LoVo (cell line): ENCODE data around the gene MRPS27.
A peak's percentile ranks its signal among the peaks of the same experiment; 100 is the strongest.

Experiments
- DNase-seq: peaks from one replicate; pipeline ENCODE4 v3.0.0-alpha.2; 2016; ENCODE audit warnings: low spot score

Gene MRPS27

DNA sequence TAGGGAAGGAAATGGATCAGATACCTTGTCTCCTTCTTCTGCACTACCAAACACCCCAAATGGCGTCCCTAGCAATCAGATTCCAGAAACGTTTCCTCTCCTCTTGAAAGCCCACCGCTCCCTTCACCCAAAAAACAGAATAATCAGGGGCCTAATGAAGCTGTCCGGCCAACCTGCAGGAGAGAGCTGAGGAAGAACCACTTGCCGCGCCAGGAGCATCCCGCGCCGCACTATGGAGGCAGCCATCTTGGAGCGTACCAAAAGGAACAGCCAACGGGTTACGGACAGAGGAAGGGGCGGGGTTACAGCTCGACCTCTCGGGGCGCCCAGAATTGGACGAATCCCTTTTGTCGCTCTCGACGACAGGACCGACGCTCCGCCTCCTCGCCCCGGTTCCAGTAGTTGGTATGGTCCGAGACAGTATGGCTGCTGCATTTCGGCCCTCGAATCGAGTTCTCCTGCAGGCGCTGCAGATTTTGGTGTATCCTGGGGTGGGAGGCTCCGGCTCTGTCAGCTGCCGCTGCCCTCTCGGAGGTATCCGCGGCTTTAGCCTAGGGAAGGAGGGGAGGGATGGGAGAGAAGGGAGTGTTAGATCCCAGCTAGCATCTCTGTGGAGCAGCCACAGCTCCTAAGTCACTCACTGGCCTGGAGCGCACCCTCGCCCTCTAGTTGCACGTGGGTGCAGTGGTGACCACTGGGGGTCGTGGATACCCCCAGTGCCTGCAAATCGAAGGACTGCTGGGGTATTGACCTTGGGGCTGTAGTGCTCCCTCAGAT lies at the start of gene MRPS27, which contains the start of gene PTCD2:
Gene MRPS27, minus strand, starts transcription at position 265 of the 777 bp plus-strand sequence. Its CDS starts 19 bp downstream, at position 246.
Gene PTCD2, plus strand, starts transcription at position 398 of the 777 bp plus-strand sequence. Its CDS starts 10 bp downstream, at position 408.
- peak; percentile 100 for DNase-seq

DNA sequence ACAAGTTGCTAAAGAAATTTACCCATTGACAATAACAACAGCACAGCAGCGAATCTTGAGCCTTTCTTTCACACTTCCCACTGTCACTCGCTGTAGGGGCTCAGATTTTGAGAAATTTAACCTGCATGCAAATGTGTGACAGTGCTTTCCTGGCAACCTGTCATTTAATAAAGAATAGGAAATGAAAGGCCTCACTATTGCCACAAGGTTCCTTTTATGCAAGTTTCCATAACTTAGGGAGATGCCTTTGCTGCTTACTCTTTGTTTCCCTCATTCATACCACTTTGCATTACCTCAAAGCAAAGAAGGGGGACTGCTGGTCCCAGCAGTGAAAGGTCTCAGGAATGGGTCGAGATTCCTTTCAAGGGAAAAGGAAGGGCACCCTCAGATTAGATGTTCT lies 49.7 kb upstream of the MRPS27 start:
- no peak for DNase-seq

DNA sequence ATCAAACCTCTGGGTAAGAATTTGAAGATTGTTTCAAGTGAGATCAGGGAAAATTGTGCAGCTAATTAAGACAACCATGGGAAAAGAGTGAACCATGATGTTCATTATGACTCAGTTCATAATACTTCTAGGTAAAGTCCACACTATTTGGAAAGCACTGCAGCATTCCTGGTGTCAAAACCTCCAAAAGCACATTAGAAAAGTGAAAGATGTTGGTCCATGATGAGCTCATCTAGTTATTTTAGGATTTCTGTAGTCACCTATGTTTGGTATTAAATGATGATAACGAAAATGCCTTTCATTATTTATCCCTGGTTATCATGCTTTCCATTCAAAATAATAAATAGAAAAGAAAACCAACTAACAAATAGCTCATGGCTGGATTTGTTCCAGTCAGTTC lies 49.3 kb upstream of the MRPS27 start:
- DNase-seq: no peak

DNA sequence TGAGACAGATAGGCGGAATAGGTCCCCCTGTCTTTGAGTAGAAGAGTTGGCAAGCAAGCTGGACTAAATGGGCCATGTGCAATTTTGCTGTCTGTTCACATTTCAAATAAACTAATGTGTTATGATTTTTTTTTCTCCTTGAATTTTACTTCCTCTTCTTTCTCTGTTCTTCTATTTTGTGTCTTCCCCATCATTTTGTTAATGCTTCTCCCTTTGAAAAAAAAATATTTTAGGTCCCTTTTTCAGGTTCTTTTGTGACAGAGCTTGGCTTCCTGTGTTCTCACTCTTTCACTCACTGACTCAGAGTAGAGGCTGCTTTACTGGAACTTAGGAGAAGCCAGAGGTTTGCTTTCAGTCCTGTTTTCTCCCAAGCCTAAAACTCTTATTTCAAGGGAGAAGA lies 48.2 kb upstream of the MRPS27 start:
- no peak for DNase-seq

DNA sequence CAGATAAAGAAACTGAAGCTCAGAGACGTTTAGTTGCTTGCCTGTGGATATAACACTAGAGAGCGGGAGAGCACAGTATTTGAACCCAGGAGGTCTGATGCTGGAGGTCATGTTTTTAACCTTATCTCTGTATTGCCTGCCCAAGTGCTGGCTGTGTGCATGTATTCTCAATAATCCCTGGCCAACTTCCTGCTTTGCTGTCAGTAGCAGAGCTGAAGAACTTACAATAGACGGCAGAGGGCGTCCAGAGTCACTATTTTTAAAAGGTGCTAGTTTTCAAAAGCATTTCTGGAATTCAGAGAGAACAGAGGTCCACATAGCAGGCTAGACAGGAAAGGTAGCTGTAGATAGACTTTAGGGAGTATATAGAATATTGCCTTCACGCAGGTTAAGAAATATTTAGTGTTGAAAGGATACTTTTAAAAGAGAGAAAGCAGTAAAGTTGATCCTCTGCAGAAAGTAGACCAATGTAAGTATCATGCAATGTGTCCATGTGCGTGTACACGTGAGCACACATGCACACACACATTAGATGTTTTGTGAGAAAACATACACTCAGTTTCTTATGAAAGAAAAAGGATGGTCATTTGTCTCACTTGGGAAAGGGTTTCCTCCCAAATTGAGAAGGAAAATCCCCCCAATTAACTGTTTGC lies 46.4 kb upstream of the MRPS27 start:
- peak; percentile 79 for DNase-seq

DNA sequence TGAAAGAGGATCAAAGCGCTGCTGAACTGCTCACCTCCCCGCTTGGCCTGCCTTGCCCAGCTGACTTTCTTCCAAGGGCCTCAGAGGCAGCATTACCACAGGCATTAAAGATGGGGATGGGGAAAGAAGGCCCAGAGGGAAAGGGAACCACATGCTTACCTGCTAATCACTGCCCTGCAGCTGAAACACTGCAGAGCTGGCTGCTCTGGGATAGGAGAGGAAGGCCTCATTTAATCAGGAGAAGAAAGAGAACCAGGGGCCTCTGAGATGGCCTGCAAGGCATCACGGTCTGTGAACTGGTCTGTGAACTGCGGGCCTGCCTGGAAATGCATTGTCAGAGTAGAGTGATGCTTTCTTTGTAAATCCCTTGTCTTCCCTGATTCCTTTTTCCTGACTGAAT lies 44.9 kb upstream of the MRPS27 start:
- DNase-seq: no peak

DNA sequence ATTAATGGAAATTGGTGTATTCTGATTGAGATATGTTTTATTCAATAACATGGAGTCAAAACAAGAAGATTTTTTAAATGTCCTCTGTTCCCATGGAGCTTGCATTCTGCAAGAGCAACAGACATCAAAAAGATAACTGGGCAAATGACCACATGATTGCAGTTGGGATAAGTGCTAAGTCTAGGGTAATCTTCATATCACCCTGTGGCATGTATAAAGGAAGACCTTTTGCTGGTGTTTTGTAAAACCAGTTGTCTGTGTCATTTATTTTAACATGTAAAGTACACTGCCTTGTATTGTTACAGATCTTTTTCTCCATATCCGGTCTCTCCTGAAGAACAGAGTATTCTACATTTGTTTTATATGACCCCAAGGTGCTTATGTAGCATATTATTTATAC lies 44.1 kb upstream of the MRPS27 start:
- no peak for DNase-seq

DNA sequence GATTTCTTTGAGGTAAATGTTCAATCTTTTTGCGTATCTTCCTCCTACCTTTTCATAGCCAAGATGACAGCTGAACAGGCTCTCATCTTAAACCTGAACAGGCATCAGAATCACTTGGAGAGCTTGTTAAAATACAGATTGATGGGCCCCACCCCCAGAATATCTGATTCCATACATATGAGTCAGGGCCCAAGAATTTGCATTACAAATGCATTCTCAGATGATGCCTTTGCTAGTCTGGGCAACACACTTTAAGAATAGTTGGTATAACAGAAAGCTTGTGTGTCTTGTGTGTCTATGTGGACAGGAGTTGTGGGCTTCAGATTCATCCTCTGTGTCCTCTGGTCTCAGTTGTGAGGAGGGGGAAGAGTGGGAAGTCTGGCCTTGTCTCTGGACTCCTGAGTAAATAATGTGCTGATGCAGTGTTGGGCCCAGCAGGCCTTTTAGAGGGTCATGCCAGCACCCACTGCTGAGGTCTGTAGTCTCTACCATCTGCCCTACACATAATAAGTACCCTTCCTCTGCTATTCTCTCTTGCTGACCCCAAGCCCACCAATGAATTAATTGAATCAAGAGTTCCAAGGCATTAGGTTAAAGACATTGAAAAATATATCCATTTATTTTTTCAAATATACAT lies 43.2 kb upstream of the MRPS27 start:
- peak; percentile 70 for DNase-seq

DNA sequence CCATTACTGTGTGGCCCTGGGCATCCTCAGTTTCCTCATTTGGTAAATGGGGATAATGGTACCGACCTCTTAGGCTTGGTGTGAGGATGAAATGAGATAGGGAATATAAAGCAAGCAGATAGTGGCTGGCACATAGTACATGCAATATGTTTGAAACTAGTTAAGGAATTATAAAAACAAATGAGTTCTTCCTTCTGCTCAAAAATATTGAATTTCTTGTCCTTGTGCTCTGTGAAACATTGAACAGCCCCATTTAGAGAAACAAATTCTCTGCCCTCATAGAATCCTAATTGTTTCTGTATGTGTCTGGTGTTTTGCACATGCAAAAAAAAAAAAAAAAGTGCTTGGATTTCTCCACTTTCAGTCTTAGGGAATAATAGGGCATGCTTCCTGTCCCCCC lies 39.8 kb upstream of the MRPS27 start:
- DNase-seq: no peak

DNA sequence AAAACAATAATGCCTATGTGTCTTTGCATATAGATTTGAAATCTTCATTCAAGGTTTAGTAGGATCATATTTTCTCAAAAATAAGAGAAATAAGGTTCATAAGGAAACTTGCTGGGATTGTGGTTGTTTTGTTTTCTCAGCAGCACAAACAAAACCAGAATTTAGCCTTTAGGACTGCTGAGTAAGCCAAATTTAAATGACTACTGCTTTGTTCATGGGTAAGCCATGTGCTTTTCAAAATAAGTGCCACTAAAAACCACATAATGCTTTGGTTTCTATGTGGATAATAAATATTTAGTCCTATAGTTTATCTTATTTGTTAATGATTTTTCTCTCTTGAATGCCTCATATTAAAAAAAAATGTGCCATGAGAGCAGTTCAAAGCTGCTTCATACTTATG lies 38.9 kb upstream of the MRPS27 start:
- DNase-seq: no peak

DNA sequence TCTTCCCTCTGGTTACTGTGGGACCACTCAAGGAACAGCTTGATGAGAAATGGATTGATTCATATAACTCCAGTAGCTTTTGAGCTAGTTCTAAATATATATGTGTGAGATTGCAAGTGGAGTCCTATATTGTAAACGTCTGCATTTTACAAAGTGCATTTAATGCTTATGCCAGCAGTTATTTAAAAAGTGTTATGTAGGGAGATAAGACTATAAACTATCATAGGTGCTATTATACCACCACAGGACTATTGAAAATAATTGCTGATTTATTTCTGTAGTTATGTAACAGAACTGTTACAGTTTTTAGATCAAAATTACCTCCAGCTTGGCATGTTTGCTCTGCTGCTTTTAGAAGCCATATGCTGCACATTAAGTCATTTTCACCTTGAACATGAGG lies 36.3 kb upstream of the MRPS27 start:
- no peak for DNase-seq

DNA sequence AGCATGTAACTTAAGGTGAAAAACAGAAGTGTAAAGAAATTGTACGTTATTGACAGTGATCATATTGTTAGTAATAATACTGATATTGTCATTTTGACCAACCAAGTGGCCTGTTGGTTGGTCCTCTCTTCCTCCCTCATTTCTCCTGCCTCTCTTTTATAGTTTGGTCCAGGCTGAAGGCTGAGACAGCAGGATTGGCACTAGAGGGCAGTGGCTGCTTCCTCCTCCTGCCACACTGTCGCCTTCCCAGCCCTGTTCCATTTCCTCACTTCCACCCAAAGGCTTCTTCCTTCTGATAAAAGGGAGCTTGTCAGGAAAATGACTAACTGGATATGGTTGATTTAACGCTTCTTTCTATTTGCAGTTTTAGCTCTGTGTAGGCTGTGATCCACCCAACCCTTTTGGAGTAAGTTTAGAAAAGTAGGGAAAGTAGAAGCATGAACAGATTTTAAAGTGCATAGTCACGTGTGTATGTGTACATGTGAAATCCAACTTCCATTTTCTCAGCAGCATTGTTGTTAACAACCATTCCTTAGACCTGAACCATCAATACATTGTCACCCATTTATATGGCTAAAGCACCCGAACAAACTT lies 35.8 kb upstream of the MRPS27 start:
- no peak for DNase-seq

DNA sequence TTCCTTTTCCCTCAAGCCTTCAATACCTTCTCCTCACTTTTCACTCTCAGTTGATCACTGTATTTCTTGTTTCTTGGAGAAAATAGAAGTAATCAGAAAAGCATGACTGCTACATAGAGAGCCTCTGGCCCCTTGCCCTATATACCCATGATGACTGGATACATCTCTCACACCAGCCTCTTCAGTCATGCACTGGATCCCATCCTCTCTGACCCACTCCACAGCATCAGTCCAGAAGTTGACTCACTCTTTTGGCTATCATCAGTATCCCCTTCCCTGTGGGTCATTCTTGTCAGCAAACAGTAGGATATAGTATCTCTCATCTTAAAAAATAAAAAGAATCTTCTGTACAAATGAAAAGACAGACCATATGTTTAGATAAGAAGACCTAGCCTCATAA lies 33.0 kb upstream of the MRPS27 start:
- DNase-seq: no peak

DNA sequence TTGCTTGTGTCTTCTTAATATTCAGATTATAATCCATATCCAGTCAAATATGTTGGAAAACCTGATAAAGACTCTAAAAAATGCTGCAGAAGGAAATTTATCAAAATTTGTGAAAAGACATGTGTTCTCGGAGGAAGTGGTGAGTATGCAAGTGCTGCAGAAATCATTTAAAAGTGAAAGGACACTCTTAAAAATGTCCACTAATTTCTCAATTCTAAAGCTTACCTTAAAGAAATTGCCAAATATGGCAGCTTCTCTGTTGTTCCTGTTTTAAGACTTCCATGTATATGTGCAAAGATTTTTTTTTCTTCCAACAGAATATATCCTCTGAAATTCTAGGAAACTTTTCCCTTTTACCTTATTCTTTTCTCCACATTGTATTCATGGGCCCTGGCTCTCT lies 32.6 kb upstream of the MRPS27 start:
- no peak for DNase-seq

DNA sequence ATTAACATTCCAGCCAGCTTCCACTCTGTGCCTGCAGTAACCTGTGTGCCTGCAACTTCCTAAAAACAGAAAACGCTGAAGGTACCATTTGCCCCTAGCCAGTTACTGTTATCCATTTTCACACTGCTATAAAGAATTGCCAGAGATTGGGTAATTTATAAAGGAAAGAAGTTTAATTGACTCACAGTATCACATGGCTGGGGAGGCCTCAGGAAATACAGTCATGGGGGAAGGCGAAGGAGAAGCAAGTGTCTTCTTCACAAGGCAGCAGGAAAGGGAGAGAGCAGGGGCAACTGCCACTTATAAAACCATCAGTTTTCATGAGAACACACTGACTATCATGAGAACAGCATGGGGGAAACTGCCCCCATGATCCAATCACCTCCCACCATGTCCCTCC lies 31.3 kb upstream of the MRPS27 start:
- DNase-seq: no peak

DNA sequence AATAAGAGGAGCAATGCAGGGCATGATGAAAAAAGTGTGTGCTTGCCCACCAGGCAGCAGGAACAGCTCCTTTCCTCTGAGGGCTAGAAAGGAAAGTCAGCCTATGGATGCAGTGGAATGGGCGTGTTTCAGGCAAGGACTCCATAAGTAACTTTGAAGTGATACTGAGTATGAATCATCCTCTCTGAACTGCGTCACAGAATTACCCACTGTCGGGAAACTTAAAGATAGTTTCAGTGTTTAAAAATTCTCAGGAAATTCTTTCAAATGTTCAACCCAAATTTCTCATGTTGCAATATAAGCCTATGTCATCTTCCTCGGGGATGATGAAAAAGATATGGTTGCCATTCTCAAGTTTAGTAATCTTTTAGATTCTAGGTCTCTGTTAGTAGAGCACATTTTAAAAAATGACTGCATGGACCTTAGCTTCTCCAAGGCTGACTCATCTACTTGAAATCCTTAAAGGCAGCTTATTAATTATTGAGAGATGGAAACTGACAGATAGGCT lies 27.8 kb upstream of the MRPS27 start:
- DNase-seq: no peak

DNA sequence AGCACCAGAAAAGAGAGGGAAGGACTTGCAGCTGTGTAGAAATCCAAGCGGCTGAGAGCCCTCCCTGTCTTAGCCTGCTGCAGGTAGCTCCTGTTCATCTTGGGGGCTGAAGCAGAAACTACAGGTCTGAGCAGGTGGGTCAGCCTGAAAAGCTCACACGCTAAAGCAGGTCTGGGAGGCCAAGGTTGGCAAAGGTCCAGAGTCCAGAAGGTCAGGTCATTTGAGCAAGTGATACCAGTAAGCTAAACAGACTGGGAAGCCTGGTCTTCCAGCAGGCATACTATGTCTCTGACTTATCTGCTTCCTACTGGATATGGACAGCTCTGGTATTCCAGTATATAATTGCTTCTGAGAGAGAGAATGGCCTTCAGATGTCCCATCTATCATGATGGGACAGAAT lies 26.4 kb upstream of the MRPS27 start:
- no peak for DNase-seq

DNA sequence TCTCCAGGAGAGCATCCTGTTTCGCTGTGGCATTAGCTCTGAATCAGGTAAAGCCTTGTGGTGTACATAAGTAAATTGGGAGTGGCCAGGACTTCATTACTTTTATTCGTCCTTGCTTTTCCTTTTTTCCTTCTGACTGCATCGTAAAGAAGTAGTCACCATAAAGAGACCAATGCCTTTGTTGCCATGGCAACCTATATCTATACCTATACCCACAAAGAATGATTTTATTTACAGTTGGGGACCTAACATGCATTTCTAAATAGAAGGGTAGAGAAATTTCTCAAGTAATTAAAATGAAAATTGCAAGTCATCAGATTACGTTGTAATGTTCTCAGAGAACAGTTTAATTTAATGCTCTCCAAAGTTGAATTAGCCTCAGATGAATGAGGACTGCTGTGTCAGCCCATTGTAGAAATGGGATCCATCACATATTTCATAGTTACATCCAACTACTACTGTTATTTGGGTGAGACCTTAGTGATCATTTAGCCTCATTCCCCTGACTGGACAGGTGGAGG lies 18.7 kb upstream of the MRPS27 start:
- no peak for DNase-seq

DNA sequence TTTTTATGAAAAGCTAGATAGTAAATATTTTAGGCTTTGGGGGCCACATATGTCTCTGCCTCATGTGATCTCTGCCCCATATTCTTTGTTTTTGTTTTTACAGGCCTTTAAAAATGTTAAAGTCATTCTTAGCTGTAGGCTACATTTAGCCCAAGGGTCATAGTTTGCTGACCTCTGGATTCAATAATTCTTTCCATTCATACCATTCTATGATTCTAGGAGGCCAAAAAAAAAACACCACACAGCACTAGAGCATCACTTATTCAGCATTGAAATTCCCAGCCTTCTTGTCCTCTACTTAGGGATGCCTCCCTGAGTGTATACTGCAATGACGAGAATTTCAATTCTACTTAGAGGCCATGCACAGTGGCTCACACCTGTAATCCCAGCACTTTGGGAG lies 17.1 kb upstream of the MRPS27 start:
- DNase-seq: no peak

DNA sequence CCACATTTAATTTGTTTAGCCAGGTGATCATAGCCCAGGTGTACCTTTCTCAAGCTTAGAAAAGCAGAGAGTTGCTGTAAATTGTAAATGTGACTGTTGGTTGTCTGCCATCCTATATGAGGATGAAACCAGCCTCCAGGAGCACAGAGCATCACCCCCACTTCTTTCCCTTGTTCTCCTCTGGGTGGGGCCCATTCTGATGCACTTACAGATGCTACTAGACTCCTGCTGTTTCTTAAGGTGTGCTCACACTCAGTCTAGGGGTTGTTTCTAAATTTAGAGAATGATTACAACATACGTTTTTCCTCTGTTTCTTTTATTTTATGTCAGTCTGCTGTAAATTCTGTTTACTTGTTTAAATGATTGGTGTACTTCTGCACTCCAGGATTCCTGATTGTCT lies 10.7 kb upstream of the MRPS27 start:
- DNase-seq: no peak

DNA sequence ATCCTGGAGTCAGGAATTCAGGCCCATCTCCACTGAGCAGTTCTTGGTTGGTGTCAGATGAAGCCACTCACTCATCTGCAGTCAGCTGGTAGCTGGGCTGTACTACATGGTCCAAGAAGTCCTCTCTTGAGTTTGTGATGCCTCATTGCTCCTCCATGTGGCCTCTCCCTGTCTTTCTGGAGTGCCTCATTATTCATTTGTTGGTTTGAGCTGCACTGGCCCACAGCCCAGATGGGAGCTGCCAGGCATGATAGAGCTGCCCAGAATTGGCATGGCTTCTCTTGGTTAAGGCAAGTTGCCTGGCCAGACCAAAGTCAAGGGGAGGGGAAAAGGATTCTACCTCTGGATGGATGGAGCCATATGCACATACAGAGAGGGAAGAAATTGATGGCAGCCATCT lies 8.1 kb upstream of the MRPS27 start:
- no peak for DNase-seq

DNA sequence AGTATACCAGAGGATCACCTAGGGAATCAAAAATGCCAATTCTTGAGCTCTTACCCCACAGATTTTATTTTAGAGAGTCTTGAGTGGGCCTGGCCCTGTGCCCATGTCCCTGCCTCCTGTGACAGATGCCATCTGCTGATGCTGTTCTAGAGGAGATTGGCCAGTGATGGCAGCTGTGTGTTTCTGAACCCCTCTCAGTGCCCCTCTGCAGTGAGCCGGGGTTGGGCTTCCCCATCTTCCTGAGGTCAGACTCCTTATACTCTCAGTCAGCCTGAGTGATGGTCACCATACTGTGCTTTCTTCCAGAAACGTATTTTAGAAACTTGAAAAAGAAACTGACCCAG lies 6.2 kb upstream of the MRPS27 start:
- DNase-seq: no peak
